ENCODE results near the gene SHISAL2A. TPM values are rescaled to one million over a fixed set of nuclear protein-coding genes. Genes with fewer than 3 reads are reported as not detected.

Gene SHISAL2A
- total RNA-seq, 1 experiment from 2014 or later = 0.90 TPM

GRCh38 chr1:52691821-52692220, 58.9 kb downstream of the SHISAL2A start:
- no peak overlapping the region for H3K56ac ChIP-seq (ENCODE audit: insufficient read length, low read depth, low read length)
- no peak overlapping the region for H3K18ac ChIP-seq (ENCODE audit: insufficient read length, low read depth, low read length)
- H3K4ac ChIP-seq (ENCODE audit: low read depth, low read length) = no peak overlapping the region
- H2BK5ac ChIP-seq (ENCODE audit: insufficient read length, low read length) = no peak overlapping the region
- Mint-ChIP-seq H3K36me3 (ENCODE audit: insufficient read depth in 1 of 3, low read depth in 3 of 3) (peaks cover 29 to 75% (median 68%) of the 10 kb centered on the region in 3 experiments), H3K9me3 (no peaks in the 10 kb centered on the region), H3K4me3 (no peak overlapping the region), H3K27ac (no peak overlapping the region), H3K4me1 (peaks cover 3 to 5% of the 10 kb centered on the region in 2 experiments; a peak in 2 of 4 replicates), H3K27me3 (ENCODE audit: low read depth) (no peaks in the 10 kb centered on the region)
- H2BK20ac ChIP-seq (ENCODE audit: low read depth, low read length, poor library complexity, severe bottlenecking) = no peak overlapping the region
- H4K8ac ChIP-seq (replicated peaks; ENCODE audit: insufficient read length, low read depth, low read length) = no peak overlapping the region
- no peaks in the 10 kb centered on the region for H4K20me1 ChIP-seq (ENCODE audit: control insufficient read depth, insufficient read depth, insufficient read length)
- no peaks in the 10 kb centered on the region for H3K9me3 ChIP-seq (ENCODE audit: control insufficient read depth, low read depth, low read length)
- TF ChIP-seq CTCF (conservative IDR thresholded peaks at IDR 0.05) = no peak
- no peak overlapping the region for H3K9ac ChIP-seq (ENCODE audit: extremely low read depth, insufficient read length, low read length)
- no peak overlapping the region for H2BK15ac ChIP-seq (ENCODE audit: low read depth, low read length)
- no peak overlapping the region for H2BK120ac ChIP-seq (ENCODE audit: low read depth, low read length, poor library complexity, severe bottlenecking)
- no peak overlapping the region for H3T11ph ChIP-seq (ENCODE audit: low read length)
- H3K27ac ChIP-seq (ENCODE audit: insufficient read length, low read depth, low read length) = no peak overlapping the region
- H3K27me3 ChIP-seq (ENCODE audit: insufficient read depth, low read length) = no peaks in the 10 kb centered on the region
- peaks cover 5% of the 10 kb centered on the region for H3K79me1 ChIP-seq (ENCODE audit: insufficient read depth, low read depth, low read length, poor library complexity, severe bottlenecking)
- H3K4me1 ChIP-seq (ENCODE audit: insufficient read depth, low read length) = no peaks in the 10 kb centered on the region
- H2AK5ac ChIP-seq (ENCODE audit: insufficient read length, low read length) = no peak overlapping the region
- H2BK12ac ChIP-seq (ENCODE audit: insufficient read length, low read depth, low read length) = no peak overlapping the region
- H3K4me2 ChIP-seq (ENCODE audit: insufficient read depth, insufficient read length, low read length) = no peak overlapping the region
- no peak overlapping the region for H4K5ac ChIP-seq (ENCODE audit: insufficient read length, low read depth, low read length)
- H3K23ac ChIP-seq (ENCODE audit: insufficient read length, low read depth, low read length) = no peak overlapping the region
- H3K23me2 ChIP-seq (ENCODE audit: insufficient read length, low read depth, low read length, poor library complexity, severe bottlenecking) = no peaks in the 10 kb centered on the region
- no peak overlapping the region for H2AFZ ChIP-seq (ENCODE audit: low read length)
- no peak for DNase-seq
- WGBS (ENCODE audit: extremely low coverage, insufficient read length, low lambda C conversion rate) = no CpG with 5 or more reads among the region's 3 CpGs
- no peak overlapping the region for H4K91ac ChIP-seq (ENCODE audit: insufficient read length, low read depth, low read length)
- peaks cover 10% of the 10 kb centered on the region; the same call in 1 of the 2 replicates for H3K79me2 ChIP-seq (ENCODE audit: insufficient read depth, low read length)
- no peak overlapping the region for H3K14ac ChIP-seq (ENCODE audit: insufficient read depth, low read length)

Measured in H9 (cell line).